ENCODE data around the gene ZNF595.
"Not testable (repeated sequence)": the region's sequence is repeated elsewhere in the genome, so short reads cannot be mapped to it uniquely, and the experiment has no call there.

DNA sequence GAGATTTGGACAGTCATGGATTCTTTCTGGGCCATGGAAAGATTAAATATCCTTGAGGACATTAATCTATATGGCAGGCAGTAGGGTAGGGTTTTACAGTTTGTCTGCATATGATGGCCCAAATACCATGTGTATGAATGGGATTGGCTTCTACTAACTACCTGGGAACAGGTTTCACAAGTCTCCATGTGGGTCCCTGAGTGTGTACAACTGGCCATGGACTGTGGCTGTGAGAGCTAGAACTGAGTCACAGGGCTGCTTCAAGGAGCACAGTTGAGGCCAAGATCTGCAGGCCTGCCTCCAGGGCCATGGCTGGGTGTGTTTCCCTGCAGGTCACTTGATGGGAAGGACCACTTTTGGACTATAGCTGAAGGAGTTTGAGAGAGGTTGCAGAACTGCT, 11.6 kb downstream of the ZNF595 start:
- TF ChIP-seq, protein P1, sequence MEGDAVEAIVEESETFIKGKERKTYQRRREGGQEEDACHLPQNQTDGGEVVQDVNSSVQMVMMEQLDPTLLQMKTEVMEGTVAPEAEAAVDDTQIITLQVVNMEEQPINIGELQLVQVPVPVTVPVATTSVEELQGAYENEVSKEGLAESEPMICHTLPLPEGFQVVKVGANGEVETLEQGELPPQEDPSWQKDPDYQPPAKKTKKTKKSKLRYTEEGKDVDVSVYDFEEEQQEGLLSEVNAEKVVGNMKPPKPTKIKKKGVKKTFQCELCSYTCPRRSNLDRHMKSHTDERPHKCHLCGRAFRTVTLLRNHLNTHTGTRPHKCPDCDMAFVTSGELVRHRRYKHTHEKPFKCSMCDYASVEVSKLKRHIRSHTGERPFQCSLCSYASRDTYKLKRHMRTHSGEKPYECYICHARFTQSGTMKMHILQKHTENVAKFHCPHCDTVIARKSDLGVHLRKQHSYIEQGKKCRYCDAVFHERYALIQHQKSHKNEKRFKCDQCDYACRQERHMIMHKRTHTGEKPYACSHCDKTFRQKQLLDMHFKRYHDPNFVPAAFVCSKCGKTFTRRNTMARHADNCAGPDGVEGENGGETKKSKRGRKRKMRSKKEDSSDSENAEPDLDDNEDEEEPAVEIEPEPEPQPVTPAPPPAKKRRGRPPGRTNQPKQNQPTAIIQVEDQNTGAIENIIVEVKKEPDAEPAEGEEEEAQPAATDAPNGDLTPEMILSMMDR (IDR thresholded peaks at IDR 0.05), result not testable (repeated sequence)
- TF ChIP-seq POLR2A (IDR thresholded peaks at IDR 0.05), result not testable (repeated sequence)
